Stimulated activated CD4-positive, alpha-beta T cell treated with anti-CD3 and anti-CD28 coated beads, Interleukin-4, amount 100 ng/mL, for 1 hour (primary cell): ENCODE measurements around the gene SORT1.
"Not testable (repeated sequence)": the region's sequence is repeated elsewhere in the genome, so short reads cannot be mapped to it uniquely, and the experiment has no call there.

ENCODE experiments used
- DNase-seq: peaks from one replicate; pipeline ENCODE4 v3.0.0-alpha.2; 2020

The SORT1 gene

GRCh38 chr1:109379422-109379821, 18.3 kb downstream of the SORT1 start:
- DNase-seq = no peak

- DNase-seq = no peak
Observed at GRCh38 chr1:109377698-109378097, 20.0 kb downstream of the SORT1 start.

GRCh38 chr1:109373696-109374095, 24.0 kb downstream of the SORT1 start:
- DNase-seq = not testable (repeated sequence)

GRCh38 chr1:109373126-109373525, 24.6 kb downstream of the SORT1 start:
- DNase-seq = no peak

- no peak for DNase-seq
Observed at GRCh38 chr1:109372281-109372680, 25.4 kb downstream of the SORT1 start.

- no peak for DNase-seq
Observed at GRCh38 chr1:109371341-109371739, 26.4 kb downstream of the SORT1 start.

- no peak for DNase-seq
Observed at GRCh38 chr1:109370712-109371340, 26.9 kb downstream of the SORT1 start.

GRCh38 chr1:109369167-109369746, 28.5 kb downstream of the SORT1 start:
- DNase-seq = no peak

GRCh38 chr1:109368464-109368863, 29.3 kb downstream of the SORT1 start:
- no peak for DNase-seq

GRCh38 chr1:109367626-109368025, 30.1 kb downstream of the SORT1 start:
- DNase-seq = no peak

- DNase-seq = no peak
Observed at GRCh38 chr1:109365642-109366204, 32.0 kb downstream of the SORT1 start.

- DNase-seq = no peak
Observed at GRCh38 chr1:109361649-109362048, 36.1 kb downstream of the SORT1 start.

- DNase-seq = no peak
Observed at GRCh38 chr1:109361069-109361468, 36.6 kb downstream of the SORT1 start.

GRCh38 chr1:109357616-109358015, 40.1 kb downstream of the SORT1 start:
- no peak for DNase-seq

GRCh38 chr1:109356915-109357314, 40.8 kb downstream of the SORT1 start:
- DNase-seq = no peak

GRCh38 chr1:109356505-109356904, 41.2 kb downstream of the SORT1 start:
- DNase-seq = no peak

- DNase-seq = no peak
Observed at GRCh38 chr1:109354929-109355328, 42.8 kb downstream of the SORT1 start.

GRCh38 chr1:109351457-109351856, 46.3 kb downstream of the SORT1 start:
- no peak for DNase-seq

- DNase-seq = no peak
Observed at GRCh38 chr1:109350655-109351054, 47.1 kb downstream of the SORT1 start.

- no peak for DNase-seq
Observed at GRCh38 chr1:109350182-109350581, 47.5 kb downstream of the SORT1 start.

GRCh38 chr1:109347511-109347910, 50.2 kb downstream of the SORT1 start:
- DNase-seq = no peak

GRCh38 chr1:109341944-109342930, 55.5 kb downstream of the SORT1 start:
- DNase-seq = no peak

- no peak for DNase-seq
Observed at GRCh38 chr1:109338608-109339007, 59.1 kb downstream of the SORT1 start.
